BE2C (cell line): ENCODE measurements around the gene IGFBP2.

Experiments used
- DNase-seq: peaks from one replicate; pipeline ENCODE4 v3.0.0-alpha.2; 2020
- H3K27me3 ChIP-seq: fragments of 250-450 bp; sonication (Bioruptor Pico); 2 replicates; pipeline ENCODE4 v1.5.1; 2020; ENCODE audit warnings: mild to moderate bottlenecking
- H3K36me3 ChIP-seq: fragments of 250-450 bp; sonication (Bioruptor Pico); 2 replicates; pipeline ENCODE4 v1.5.1; 2020; ENCODE audit warnings: mild to moderate bottlenecking
- H3K4me1 ChIP-seq: fragments of 250-450 bp; sonication (Bioruptor Pico); 2 replicates; pipeline ENCODE4 v1.5.1; 2020
- H3K4me3 ChIP-seq: 2 replicates; pipeline ENCODE4 v1.5.1; 2011; ENCODE audit warnings: low read depth, low read length
- H3K9me3 ChIP-seq: fragments of 250-450 bp; sonication (Bioruptor Pico); 2 replicates; pipeline ENCODE4 v1.5.1; 2020
- CTCF ChIP-seq: IDR thresholded peaks from 2 replicates; pipeline ENCODE4 v1.5.1; 2012; ENCODE audit warnings: mild to moderate bottlenecking, low read depth, low read length

Gene IGFBP2

DNA sequence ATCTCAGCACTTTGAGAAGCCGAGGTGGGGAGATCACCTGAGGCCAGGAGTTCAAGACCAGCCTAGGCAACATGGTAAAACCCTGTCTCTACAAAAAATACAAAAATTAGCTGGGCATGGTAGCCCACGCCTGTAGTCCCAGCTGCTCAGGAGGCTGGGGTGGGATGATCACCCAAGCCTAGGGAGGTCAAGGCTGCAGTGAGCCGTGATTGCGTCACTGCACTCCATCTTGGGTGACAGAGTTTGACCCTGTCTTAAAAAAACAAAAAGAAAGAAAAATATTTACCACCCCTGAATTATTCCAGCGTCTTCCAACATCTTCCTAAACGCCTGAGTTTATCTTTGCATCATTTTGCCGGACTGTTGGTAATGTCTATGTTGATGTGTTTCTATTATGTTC is 68.3 kb downstream of the IGFBP2 start:
- Histone ChIP-seq H3K36me3 (no peaks in the 10 kb centered on the region), H3K9me3 (no peaks in the 10 kb centered on the region), H3K27me3 (no peaks in the 10 kb centered on the region), H3K4me3 (no peak overlapping the region), H3K4me1 (peaks cover 35% of the 10 kb centered on the region)
- DNase-seq = no peak
- TF ChIP-seq CTCF = no peak

GRCh38 chr2:216702756-216703155 is 69.5 kb downstream of the IGFBP2 start:
- no peak for TF ChIP-seq CTCF
- H3K9me3 ChIP-seq = no peaks in the 10 kb centered on the region

DNA sequence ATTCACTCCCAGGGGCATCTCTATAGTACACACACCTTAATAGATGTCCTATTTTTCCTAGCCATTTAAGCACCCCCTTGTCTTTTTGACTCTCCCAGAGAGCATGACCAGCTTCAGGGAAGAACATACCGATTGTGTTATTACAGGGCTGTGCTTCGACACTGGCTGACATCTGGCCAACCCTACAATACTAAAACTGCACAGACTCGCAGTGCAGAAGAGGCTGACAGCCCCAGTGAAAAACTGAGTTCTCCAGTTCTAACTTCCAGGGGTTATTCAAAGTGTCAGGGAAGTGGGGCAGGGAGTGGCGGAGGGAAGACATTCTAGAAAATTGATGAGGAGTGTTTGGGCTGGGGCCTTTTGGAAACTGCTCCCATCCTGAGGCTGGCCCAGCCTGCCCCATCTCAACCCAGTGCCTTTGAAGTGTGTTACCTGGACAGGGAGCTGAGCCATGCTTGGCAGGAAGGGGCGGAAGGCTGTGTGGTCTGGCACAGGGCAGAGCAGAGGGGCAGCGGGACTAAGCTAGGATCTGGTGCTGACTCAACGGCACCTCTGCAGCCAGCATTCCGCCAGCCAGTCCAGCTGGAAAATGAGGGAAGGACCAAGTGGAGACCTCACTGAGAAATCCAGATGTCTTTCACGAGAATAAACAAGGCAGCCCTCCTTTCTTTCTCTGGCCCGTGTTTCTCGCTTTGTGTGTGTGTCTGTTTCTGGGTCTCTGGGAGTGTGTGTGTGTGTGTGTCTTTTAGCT is 77.5 kb downstream of the IGFBP2 start:
- no peaks in the 10 kb centered on the region; the same call in 1 of the 2 replicates for H3K4me1 ChIP-seq
- no peak overlapping the region for H3K4me3 ChIP-seq
- no peak for DNase-seq
- H3K9me3 ChIP-seq = no peaks in the 10 kb centered on the region
- H3K36me3 ChIP-seq = no peaks in the 10 kb centered on the region
- H3K27me3 ChIP-seq = no peaks in the 10 kb centered on the region
- TF ChIP-seq CTCF = no peak

More at GRCh38 chr2:216702756-216703155, 69.5 kb downstream of the IGFBP2 start:
- H3K4me1 ChIP-seq = peaks cover 26% of the 10 kb centered on the region
- DNase-seq = no peak
- H3K4me3 ChIP-seq = no peak overlapping the region
- H3K36me3 ChIP-seq = no peaks in the 10 kb centered on the region
- H3K27me3 ChIP-seq = no peaks in the 10 kb centered on the region

- no peak for TF ChIP-seq CTCF
- H3K9me3 ChIP-seq = no peaks in the 10 kb centered on the region
- DNase-seq = no peak
- H3K27me3 ChIP-seq = no peaks in the 10 kb centered on the region
- H3K4me3 ChIP-seq = no peak overlapping the region
- no peaks in the 10 kb centered on the region for H3K36me3 ChIP-seq
- H3K4me1 ChIP-seq = no peaks in the 10 kb centered on the region; the same call in 1 of the 2 replicates
Observed at GRCh38 chr2:216711348-216711747, 78.1 kb downstream of the IGFBP2 start.

GRCh38 chr2:216713691-216714336 is 80.6 kb downstream of the IGFBP2 start:
- peak; percentile 37 for DNase-seq
- no peaks in the 10 kb centered on the region; the same call in 1 of the 2 replicates for H3K4me1 ChIP-seq
- no peak overlapping the region for H3K4me3 ChIP-seq
- no peaks in the 10 kb centered on the region for H3K36me3 ChIP-seq
- H3K27me3 ChIP-seq = no peaks in the 10 kb centered on the region
- no peaks in the 10 kb centered on the region for H3K9me3 ChIP-seq
- TF ChIP-seq CTCF = no peak
